HG02884 (cell line): ENCODE results near the gene TTC23.

Source experiments
- ATAC-seq: cut with Tn5 transposase; IDR thresholded peaks from one replicate; pipeline ENCODE4 v1.9.1; 2021; ENCODE audit warnings: mild to moderate bottlenecking, moderate library complexity; ENCODE audit not compliant: unreplicated experiment

The TTC23 gene

DNA sequence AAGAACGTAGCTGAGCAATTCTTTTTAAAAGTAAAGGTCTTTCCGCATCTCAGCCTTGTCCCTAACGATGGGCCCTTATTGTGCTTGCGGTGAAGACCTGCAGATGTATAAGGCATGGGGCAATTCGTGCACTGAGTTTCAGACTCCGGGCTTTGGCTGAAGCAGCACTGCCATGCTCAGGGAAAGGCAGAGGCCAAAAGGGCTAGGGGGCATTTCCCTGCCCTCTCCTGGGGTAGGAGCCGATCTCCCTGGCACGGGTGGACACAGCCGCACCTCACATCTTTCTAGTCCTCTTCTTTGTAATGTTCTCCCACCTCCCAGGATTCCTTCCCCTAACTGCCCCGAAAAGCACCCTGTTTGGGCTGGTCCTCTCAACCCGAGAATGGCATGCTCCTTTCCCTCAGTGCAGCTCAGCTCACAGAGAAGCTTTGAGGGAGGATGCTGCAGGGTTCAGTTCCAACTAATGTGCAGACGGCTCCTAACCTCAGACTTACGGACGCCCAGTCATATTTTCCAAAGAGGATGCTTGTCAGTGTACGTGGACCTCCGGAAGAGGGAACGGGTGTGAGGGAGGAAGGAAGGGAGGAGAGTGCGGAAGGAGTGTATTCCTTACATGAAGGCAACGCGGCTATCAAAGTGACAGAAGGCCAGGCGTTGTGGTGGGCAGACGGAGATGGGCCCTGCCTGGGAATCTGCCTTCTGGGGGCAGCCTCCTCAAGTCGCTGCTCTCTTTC lies 83.3 kb downstream of the TTC23 start:
- no peak for ATAC-seq

DNA sequence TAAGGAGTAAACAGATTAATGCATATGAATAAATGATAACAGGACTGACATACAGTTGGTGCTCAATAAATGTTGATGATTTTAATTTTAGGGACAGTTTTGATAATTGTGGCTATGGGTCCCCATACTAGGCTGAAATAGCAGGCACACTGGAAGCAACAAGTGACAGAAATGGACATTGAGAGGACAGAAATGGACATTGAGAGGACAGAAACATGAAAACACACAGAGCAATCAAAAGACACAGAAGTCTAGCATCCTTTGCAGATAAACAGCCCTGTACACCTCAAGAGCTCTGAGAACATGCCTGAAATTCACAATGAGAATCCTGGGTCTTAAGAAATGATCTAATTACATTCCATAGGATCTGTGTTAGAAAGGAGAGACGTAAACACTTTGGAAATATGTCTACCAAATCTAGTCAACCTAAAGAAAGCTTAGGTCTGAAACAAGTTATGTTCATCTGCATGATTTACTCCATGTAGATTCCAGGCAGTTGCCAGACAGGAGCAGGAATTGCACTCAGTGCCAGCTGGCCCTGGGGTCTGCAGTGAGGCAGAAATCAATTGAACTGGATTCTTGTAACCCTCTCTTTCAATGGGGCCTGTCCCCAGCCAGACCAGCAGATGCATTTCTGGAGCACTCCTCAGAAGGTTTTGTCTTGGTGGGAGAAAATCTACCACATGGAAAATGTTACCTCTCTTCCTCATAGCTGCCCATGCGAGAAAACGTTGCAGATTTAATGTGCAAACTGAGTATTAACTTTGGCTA lies 84.2 kb downstream of the TTC23 start:
- ATAC-seq: no peak

DNA sequence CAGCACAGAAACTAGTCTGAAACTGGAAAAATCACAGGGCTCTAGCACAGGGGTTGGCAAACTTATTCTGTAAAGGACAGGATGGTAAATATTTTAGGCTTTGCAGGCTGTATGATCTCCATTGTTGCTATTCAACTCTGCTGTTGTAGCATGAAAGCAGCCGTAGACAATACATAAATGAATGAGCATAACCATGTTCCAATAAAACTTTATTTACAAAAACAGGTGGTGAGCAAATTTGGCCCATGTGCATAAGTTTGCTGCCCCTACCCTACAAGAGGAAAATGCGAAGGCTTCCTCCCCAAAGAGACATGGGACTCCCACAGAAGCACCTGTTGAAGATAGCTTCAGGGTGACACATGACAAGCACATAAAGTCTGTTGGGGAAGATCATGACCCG lies 85.3 kb downstream of the TTC23 start:
- ATAC-seq: no peak

DNA sequence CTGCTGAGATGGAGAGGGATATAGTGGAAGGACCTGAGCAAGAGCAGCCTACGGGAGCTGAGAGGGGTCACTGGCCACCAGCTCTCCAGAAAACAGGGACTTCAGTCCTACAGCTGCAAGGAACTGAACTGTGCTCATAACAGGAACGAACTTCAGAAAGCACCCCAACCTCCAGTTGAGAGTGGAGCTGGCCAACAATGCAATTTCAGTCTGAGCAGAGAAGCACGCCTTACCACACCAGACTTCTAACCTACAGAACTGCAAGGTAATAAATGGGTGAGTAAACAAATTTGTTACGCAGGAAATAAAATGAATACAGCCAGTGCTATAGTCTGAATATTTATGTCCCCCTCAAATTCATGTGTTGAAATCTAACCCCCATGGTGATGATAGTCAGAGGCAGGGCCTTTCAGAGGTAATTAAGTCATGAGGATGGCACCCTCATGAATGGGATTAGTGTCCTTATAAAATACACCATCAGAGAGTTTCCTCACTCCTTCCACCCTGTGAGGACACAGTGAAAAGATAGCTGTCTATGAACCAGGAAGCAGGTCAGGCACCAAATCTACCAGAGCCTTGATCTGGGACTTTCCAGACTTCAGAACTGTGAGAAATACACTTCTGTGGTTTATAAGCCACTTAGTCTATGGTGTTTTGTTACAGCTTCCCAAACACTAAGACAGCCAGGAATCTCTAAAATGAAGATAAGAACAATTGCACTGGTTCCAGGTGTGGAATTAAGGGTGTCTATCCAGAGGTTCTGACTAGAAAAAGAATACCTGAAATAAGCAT lies 85.9 kb downstream of the TTC23 start:
- ATAC-seq: no peak

DNA sequence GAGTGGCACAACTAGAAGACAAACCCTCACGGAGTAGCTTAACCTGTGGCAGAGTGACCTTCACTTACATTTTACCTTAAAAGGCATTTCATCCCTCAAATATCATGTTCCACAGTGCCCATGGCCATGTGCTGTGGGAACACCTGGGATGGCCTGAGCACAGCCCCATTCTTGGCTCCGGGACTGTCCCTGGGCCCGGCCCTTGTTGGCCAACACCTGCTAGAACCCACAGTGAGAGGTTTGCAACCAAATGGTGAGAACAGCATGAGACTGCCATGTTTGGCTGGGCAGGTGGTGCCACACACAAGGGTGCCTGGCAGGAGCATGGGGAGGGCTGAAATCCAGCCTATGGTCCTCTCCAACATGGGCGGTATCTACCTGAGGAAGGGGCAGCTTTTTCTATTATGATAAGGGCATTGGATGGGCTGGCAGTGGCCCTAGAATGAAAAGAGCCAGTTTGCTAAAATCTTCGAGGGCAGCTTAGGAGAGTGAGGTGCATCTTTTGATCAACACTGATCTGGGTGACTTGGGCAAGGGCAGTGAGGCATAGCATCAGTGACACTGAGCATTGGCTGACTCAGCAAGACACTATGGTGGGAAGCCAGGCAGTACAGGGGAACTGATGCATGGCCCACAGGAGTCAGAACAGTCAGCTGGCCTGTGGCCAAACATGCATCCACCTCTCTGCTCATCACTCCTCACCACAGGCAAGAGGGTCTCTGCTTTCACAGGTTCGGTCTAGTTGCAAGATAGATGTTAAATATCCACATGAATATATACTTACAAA lies 90.6 kb downstream of the TTC23 start:
- no peak for ATAC-seq

DNA sequence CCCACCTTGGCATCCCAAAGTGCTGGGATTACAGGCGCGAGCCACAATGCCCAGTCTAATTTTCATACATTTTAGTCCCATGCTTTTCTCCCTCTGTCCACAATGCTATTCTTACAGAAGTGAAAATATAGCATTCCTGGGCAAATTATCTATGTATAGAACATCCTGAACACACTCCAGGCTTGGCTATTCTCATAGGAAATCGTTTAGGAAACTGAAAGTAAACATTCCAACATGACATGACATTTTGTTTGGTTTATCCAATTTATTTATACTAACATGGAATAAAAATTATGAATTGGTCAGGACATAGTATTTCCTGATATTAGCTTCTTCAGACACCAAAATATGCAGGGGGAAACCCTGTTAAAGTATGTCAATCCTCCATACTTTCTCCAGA lies 91.9 kb downstream of the TTC23 start:
- no peak for ATAC-seq

DNA sequence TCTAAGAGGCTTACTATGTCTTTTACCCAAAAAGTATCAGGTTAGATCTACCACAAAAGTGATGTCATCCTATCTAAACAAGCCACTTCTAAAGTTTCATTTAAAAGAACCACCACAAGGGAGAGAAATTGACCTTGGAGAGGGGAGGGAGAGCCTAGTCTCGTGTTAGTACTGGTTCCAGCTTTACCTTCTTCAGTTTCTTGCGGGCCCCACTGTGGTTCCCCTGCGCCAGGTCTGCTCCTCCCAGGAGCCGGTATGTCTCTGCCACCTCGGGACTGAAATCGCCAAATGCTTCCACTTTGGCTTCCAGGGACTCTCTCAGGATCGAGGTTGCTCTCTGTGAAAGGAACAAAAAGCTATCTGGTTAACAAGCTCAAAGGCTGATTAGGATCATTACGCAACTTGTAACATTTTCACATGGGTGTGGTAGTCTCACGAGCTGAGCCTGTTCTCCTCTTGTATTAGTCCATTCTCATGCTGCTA lies 93.4 kb downstream of the TTC23 start:
- no peak for ATAC-seq

DNA sequence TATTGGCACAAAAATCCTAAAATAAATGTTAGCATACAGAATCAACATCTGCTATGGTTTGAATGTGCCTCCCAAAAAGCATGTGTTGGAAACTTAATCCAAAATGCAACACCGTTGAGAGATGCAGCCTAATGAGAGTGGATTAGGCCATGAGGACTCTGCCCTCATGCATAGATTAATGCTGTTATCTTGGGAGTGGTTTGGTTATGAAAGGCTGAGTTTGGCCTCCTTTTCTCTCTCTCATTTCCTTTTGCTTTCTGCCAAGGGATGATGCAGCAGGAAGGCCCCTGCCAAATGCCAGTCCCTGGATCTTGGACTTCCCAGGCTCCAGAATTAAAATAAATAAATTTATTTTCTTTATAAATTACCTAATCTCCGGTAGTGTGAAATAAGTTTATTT lies 95.1 kb downstream of the TTC23 start:
- no peak for ATAC-seq

DNA sequence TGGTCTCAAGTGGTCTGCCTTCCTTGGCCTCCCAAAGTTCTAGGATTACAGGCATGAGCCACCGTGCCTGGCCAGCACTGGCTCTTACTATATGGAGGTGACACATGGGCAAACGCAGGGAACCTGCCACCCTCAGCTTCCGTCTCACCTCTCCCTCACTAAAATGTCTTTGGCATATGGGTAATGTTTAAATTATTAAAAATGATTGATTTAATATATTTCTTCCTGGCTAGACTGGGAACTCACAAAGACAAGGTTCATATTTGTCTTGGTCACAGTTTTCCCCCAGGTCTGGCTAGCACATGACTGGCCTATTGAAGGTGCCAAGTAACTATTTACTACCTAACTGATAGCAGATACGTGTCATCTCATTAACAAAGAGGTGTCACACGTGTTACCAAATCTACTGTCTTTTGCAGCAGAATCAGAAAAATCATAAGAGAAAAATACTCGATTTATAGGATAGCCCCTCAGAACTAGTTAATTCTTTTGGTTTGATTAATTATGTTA lies 96.3 kb downstream of the TTC23 start:
- ATAC-seq: no peak

DNA sequence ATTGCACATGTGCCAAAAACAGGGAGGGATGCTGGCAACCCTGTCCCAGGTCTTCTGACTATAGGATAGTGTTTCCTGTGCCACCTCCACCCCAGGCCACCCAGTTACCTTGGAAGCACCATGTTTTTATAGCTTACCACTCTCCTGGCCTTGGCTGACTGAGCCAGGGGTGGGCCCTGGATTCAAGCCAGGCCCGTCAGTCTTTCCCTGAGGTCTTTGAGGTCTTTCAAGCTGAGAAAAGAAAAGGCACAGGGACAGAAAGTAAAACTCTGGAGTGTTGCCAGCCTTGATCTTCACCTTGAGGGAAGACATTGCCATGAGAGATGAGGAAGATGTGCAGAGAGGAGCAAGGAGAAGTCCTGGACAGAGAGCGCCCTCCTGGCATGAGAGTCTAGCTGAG lies 98.2 kb downstream of the TTC23 start:
- ATAC-seq: no peak

DNA sequence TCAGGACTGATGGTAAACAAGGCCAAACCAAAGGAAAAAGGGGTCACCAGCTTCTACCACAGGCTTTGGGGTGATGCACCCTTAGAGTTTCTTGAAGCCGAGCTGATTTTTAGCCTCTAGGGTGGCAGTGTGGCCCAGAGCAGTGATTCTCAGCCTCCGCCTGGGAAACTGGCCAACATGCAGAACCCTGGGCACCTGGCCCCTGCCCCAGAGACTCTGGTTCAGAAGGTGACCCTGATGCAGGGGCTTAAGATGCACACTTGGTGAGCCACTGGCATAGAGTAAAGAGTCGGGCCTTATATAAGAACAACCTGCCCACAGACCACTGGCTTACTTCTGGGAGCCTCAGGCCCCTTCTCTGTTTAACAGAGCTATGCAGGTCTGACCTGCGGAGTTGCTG lies 100.0 kb downstream of the TTC23 start:
- ATAC-seq: no peak

DNA sequence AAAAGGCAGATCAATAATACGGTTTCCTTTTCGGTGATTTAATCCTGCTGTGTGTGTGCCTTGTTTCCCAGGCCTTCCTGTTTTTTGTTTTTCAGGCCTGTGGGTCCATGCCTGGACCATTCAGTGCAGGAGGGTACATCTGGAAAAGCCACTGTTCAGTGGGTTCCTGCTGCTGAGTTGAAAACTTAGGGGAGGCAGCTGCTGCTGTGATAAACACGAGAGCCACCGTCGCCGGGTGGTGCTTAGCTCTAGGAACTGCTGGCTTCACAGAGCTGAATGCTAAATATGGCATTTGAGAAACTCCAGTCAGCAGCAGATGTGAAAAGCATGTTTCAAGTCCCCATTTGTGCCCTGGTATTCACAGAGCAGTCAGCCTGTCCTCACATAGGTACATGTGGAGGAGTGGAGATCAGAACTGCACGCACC lies 100.5 kb downstream of the TTC23 start:
- ATAC-seq: no peak

DNA sequence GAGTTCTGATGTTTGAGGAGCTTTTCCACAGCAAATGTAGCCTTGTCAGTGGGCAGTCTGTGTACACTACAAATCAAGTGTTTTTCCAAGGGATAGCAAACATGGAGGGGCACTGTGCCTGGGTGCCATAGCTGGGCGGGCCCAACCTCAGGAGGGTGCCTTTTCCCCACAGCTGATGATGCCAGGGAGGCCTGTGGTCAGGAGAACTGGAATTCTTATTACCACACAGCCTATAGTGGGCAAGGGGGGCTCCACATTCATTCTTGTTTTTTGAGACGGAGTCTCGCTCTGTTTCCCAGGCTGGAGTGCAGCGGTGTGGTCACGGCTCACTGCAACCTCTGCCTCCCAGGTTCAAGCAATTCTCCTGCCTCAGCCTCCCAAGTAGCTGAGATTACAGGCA lies 102.7 kb downstream of the TTC23 start:
- ATAC-seq: no peak

DNA sequence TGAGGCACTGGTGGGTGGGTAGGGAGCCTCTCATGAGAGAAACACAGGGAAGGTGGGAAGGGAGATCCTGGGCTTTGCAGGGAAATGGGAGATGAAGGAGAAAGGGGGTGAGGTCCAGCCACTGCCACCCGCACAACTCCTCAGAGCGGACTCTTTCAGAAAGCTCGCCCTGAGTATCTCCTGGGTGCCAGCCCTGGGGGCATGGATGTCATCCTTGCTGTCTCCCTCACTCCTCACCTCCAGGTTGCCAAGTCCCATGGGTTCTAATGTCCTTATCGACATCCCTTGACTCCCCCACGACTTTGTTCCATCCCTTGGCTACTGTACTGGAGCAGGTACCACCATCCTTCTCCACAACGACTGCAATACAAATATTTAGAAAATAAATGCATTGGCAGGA lies 103.6 kb downstream of the TTC23 start:
- no peak for ATAC-seq

DNA sequence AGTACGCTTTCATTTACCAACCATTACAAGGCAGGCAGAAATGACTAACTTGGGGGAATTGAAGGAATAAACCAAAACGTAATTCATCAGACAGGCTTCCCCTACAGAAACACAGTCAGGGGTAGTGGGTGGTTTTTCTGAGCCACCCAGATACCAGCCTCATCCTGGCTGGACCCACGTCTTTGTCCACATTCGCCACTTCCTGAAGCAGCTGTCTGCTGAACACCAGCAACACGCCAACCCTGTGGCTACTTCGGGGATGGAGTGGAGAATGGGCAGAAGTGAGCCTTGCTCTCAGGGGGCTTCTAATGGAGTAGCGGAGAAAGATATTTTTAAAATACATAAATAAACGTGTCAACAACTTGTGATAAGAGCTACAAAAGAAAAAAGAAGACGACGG lies 104.4 kb downstream of the TTC23 start:
- ATAC-seq: no peak

DNA sequence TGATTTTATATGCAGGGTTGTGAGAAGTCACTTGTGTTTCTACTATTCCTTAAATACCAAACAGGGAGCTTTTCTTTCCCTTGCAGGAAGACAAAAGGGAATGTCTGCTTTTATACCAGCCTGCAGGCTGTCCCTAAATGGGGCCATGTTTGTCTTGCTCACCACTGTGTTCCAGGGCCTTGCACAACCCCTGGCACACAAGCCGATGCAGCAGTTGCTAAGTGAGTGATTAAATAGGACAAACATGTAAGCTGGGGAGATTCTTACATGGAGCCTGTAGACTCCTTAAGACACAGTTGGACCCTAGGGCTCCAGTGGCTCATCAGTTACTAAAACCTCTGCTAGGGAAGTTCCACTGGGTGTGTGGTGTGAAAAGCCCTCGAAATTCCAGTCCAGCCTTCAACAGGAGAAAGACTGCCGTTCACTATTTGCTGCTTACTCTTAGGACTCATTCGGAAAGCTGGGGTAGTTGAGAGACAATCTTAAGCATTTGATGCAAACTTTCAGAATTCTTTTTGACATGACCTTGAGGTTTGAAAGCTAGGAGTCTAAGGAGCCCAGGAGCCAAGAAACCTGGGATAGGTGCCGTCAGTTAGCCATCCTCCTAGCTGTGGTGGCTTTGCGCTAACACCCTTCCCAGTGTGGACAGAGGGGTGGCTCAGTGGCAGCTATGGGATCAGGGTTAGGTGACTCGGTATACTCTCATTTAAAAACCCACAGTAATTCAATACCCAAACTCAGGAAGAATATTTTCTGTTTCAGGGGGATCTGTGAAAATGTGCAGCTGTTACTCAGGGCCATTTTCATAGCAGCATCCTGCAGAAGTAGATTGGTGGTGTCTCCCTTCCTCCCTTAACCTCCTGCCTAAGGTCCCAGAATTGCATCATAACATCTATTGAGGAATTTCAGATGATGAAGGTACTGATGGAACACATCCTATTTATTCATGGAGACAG lies 105.4 kb downstream of the TTC23 start:
- ATAC-seq: no peak

DNA sequence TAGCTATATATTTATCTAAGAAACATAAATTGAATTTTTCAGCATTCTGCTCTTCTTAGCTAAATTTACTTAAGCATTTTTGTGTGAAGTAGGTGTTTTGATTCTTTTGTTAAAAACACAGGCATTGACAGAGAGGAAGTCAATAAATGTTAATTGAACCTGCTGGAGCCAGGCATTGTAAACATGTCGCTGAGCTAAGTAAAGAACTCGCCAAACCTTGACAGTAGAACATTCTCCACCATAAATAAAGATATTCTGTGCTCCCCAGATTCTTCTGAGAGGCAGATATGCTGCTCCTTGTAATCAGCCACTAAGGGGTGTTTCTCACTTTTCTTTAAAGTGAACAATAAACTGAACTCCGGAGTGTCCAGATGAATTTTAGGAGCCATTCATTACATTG lies 106.1 kb downstream of the TTC23 start:
- no peak for ATAC-seq

DNA sequence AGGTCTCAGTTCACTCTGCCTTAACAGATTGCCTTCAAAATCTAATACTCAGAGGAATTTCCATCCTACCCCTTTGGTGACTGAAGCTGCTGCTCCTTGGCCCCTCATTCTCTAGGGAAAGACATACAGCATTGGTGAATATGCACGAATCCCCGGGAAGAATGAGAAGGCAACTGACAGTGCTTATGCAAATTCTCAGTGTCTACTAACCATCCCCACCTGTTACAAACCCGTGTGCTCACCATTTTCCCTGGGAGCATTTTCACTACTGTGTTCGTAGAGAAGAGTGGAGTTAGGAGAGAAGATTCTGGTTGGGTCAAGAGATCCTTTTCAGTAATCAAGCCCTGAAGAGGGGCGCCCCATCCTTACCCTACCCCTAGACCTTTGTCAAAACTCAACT lies 106.8 kb downstream of the TTC23 start:
- no peak for ATAC-seq

DNA sequence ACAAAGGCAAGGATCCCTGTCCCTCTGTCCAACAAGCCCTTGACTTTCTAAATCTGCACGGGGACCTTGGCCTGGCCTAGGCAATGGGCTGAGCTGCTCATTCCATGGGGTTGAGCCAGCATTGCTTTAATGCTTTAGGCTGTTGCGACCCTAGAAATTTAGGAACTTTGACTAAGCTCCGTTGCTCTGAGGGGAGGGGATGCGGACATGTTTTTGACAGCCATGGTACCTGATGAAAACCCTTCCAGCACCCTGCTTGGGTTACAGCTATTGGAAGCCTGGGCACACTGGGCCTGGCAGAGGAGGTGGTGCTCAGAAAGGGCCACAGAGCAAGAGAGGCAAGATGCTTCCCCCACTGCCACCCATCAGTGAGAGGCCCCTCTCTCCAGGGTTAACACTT lies 107.4 kb downstream of the TTC23 start:
- no peak for ATAC-seq

DNA sequence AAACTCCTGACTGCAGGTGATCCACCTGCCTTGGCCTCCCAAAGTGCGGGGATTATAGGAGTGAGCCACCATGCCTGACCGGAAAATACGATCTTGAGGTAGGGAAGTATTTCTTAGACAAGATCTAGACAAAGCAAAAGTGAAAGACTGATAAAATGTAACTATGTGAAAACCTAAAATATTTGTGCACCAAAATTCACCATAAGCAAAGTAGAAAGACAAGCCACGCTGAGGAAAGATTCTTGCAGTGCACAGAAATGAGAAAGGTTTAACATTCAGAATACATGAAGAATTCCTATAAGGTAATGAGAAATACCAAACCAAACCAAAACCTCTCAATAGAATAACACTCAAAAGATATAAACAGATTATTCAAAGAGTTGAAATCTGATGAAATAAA lies 108.8 kb downstream of the TTC23 start:
- ATAC-seq: no peak
